Upper lobe of left lung (tissue), 4 donors: ENCODE data around the gene ROBO1.

Source experiments
- EP300 ChIP-seq, 4 donors: sonication (generic); formaldehyde crosslinking; IDR thresholded peaks; one replicate each; pipeline ENCODE4 v1.5.1; 2017; ENCODE audit warnings: antibody characterized with exemption in 4 of 4, control low read depth in 2 of 4
- POLR2A ChIP-seq, 4 donors: fragments of 450-650 bp; IDR thresholded peaks; one replicate each; pipeline ENCODE4 v1.5.1; 2016 to 2017; ENCODE audit warnings: antibody characterized with exemption in 4 of 4, mild to moderate bottlenecking in 2 of 4
- TF ChIP-seq, protein P1 (sequence below), 6 experiments: fragments of 450-650 bp in 4 of 6; fragments of 200-600 bp in 2 of 6; sonication (generic) in 2 of 6; IDR thresholded peaks; one replicate each; pipeline ENCODE4 v1.5.1; 2016 to 2019; ENCODE audit warnings: antibody characterized with exemption in 6 of 6

DNA sequence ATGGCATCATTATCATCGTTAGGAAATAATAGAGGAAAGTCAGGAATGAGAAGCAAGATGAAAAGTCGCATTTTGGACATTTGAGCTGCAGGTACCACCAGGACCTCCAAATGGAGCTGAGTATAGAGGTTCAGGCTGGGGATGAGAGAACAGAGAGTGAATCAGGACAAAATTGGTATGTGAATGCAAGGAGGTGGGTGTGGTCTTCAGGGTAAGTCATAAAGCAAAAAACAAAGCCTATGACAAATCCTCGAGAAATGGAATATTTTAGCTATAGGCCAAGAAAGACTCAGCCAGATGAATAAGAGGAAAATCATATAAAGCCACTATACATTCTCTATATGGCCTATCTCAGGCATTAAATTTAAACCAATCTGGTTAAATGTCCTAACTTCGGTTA lies 841.3 kb downstream of the ROBO1 start:
- TF ChIP-seq, protein P1, sequence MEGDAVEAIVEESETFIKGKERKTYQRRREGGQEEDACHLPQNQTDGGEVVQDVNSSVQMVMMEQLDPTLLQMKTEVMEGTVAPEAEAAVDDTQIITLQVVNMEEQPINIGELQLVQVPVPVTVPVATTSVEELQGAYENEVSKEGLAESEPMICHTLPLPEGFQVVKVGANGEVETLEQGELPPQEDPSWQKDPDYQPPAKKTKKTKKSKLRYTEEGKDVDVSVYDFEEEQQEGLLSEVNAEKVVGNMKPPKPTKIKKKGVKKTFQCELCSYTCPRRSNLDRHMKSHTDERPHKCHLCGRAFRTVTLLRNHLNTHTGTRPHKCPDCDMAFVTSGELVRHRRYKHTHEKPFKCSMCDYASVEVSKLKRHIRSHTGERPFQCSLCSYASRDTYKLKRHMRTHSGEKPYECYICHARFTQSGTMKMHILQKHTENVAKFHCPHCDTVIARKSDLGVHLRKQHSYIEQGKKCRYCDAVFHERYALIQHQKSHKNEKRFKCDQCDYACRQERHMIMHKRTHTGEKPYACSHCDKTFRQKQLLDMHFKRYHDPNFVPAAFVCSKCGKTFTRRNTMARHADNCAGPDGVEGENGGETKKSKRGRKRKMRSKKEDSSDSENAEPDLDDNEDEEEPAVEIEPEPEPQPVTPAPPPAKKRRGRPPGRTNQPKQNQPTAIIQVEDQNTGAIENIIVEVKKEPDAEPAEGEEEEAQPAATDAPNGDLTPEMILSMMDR (IDR thresholded peaks at IDR 0.05): no peak
- TF ChIP-seq POLR2A (IDR thresholded peaks at IDR 0.05) (no peak), EP300 (IDR thresholded peaks at IDR 0.05) (no peak)
